IPS-NIHi7 (cell line): ENCODE measurements around the gene NRBF2.

Source experiments
- DNase-seq: peaks from one replicate; pipeline ENCODE4 v3.0.0; 2012; ENCODE audit warnings: mixed read lengths; ENCODE audit errors: extremely low spot score

The NRBF2 gene

DNA sequence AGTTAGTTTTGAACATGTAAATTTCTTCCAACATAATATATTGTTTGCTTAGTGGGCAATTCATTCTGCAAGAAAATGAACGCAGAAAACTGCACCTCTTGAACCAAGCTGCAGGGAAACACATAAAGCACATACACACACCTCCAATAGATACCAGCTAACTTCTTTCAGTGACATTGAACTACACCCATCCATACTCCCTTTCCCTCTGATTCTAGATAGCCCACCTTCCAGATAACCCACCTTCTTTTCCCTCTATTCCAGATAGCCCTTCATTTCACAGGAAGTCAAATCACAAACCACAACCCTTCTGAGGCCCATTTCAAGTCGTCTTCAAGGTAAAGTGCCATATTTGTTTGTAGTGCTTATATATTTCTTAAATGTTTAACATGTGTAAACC lies 28.5 kb downstream of the NRBF2 start:
- DNase-seq: no peak

DNA sequence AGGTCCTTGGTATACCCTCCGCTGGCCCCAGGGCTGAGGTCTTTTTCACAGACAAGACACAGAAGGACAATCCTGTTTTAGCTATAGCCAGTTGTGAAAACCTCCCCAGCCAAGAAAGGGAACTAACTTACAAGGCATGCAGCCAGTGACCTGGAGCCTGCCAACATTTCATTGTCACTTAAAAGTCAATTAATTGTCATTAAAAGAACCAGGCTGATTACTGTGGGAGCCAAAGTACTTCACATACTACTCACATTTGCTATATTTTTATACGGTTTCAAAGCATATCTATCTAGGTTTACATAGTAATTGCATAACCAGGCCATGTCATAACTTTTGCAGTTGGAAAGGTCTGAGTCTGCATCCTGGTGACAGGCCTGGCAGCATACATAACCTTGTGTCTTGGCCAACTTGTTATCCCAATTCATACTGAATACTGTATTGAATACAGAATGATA lies 31.1 kb downstream of the NRBF2 start:
- DNase-seq: no peak

GRCh38 chr10:63165249-63165648 lies 32.1 kb downstream of the NRBF2 start:
- no peak for DNase-seq

DNA sequence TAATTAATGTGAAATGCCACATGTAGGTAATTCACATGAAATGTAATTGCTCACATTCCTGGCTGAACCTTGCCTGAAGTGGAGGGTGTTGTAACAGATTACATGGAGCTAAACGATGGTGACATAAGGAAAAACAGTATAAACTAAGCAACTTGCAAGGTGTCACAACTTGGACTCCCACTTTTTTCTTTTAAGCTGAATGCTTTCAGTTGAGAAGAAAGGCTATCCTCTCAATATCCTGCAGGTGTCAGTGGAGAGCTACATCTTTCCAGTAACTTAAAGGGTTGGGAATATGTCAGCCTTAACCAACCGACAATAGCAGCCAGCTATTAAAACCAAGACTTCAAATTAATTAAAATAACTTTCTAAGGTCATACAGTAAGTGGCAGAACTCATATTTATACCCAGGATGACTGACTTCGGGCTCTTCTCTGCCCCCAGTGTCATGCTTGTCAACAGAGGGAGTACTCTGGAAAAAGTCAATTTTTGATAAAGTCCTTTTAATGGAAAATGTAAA lies 33.7 kb downstream of the NRBF2 start:
- DNase-seq: peak; percentile 45

- DNase-seq: no peak
Observed at GRCh38 chr10:63168821-63169462, 35.8 kb downstream of the NRBF2 start.

GRCh38 chr10:63169624-63170023 lies 36.5 kb downstream of the NRBF2 start:
- no peak for DNase-seq

DNA sequence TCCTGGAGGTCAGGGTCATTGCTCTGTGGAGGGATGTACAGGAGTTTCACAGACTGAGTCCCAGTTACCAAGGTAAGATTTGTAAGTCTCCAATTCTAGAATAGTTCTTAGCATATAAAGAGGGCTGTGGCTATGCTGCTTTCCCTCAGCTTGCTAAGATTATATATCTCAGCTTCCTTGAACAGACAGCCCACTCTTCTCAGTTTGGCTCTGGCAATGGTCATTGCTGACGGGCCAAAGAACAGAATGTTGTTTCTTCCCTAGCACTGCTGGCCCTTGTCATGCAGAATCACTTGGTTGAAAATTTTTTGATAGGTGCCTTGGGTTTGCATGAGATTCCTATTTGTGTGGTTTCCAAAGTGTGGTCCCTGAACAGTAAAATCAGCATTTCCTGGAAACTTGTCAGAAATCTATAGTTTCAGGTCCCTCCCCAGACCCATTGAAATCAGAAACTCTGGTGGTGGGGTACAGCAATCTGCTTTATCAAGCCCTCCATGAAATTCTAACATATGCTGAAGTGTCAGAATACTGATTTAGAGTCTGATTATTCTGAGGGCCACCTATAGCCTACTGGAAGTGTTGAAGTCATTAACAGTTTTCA lies 38.2 kb downstream of the NRBF2 start:
- no peak for DNase-seq

GRCh38 chr10:63171926-63172325 lies 38.8 kb downstream of the NRBF2 start:
- DNase-seq: no peak

DNA sequence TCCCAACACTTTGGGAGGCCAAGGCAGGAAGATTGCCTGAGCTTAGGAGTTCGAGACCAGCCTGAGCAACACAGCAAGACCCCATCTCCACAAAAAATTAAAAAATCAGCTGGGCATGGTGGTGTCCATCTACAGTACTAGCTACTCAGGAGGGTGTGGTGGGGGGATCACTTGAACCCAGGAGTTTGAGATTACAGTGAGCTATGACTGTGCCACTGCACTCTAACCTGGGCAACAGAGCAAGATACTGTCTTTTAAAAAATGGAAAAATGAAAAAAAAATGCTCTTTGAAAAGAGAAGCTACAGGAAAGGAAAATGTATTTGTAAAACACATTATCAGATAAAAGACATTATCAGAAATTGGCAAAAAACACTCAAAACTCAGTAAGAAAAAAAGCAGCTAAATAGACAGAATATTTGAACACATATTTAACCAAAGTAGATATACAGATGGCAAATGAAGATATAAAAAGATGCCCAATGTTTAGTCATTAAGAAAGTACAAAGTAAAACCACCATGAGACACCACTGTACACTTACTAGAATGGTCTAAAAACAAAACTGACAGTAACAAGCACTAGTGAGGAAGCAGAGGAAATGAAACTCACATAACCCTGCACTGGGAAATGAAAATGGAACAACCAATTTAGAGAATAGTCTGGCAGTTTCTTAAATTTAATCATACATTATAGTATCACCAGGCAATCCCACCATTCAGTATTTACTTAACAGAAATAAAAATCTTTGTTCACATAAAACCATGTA lies 40.5 kb downstream of the NRBF2 start:
- no peak for DNase-seq

DNA sequence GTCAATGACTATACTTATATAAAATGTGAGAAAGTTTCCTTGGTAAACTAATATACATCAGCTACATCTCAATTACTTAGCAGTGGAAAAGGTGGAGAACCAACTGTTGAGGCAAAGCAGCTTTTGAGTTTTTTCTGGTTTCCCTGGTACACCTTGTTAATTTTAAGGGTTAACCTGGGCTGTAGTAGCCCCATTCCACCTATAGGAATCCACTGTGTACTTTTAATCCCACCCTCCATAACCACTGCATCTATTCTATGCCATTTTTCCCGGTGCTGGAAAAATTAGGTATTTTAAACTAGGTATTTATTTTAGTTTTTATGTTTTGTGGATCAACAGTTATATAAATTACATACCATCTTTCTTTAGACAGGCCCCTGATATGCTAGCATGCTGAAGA lies 42.4 kb downstream of the NRBF2 start:
- DNase-seq: no peak

DNA sequence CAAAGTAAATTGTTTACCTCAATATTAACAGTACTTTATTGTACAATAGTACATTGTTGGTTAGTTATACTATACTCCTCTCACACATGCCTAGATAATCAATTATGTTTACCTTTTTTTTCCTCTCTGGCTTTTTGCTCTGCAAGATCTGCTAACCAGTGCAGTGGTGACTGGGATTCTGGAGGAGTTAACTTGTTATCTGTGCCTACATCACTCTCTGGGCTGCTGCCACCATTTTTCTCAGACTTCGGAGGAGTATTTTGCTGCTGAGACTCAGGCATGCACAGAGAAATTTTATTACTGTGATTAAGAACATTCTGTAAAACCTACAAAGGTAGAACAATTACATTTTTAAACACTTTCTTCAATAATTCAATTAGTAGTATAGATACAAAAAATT lies 59.7 kb downstream of the NRBF2 start:
- no peak for DNase-seq

GRCh38 chr10:63197344-63198092 lies 64.4 kb downstream of the NRBF2 start:
- DNase-seq: no peak

GRCh38 chr10:63199716-63200115 lies 66.6 kb downstream of the NRBF2 start:
- DNase-seq: no peak

DNA sequence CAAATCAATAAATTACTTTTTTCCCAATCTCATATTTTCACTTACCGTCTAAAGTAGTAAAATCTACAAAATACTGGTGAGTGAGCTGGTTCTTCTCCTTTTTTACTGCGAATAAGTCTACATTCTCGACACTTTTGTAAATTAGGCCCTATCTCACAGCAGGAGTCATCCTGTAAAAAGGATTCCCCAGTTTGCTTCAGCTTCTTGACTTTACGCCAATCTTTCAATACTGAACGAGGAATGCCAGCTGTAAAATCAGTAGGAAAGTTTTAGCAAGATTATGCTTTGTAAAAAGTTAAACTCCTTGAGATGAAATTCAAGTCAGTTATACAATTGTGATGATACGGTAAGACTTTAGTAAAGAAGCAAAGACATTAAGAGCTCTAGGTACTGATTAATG lies 67.3 kb downstream of the NRBF2 start:
- DNase-seq: no peak

DNA sequence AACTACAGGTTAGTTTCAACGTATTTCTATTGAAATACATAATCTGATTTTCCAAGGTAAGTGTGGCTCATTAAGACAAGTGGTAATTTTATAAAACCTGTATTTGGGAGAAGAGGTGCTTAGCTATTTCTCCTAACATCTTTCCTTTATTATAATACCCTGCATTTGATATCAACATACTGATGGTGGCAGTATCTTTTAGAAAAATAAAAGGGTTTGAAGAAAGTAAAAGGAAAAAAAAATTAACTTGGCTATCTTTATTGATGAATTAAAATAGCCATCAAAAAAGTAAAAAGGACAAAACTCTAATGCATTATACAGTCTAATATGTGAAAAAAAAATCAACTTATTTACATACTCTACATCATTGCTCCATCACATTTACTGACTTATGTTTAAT lies 68.0 kb downstream of the NRBF2 start:
- DNase-seq: no peak
